GM21576 (cell line): ENCODE data around the gene GOLGA8R.
"Not testable (repeated sequence)": the region's sequence is repeated elsewhere in the genome, so short reads cannot be mapped to it uniquely, and the experiment has no call there.

Experiments
- ATAC-seq: cut with Tn5 transposase; IDR thresholded peaks from one replicate; pipeline ENCODE4 v1.9.1; 2021; ENCODE audit warnings: mild to moderate bottlenecking, moderate library complexity; ENCODE audit not compliant: unreplicated experiment

Gene GOLGA8R

GRCh38 chr15:30414160-30414559 is at the start of gene GOLGA8R:
Gene GOLGA8R, minus strand, starts transcription at chr15:30414260. Its CDS starts 98 bp downstream, at chr15:30414162.
- ATAC-seq: not testable (repeated sequence)

GRCh38 chr15:30463849-30464248 is 49.8 kb upstream of the GOLGA8R start:
- ATAC-seq: not testable (repeated sequence)

- not testable (repeated sequence) for ATAC-seq
Observed at GRCh38 chr15:30462176-30462575, 48.1 kb upstream of the GOLGA8R start.

- ATAC-seq: not testable (repeated sequence)
Observed at GRCh38 chr15:30452702-30453101, 38.6 kb upstream of the GOLGA8R start.

- not testable (repeated sequence) for ATAC-seq
Observed at GRCh38 chr15:30438348-30438747, 24.3 kb upstream of the GOLGA8R start.

- not testable (repeated sequence) for ATAC-seq
Observed at GRCh38 chr15:30435878-30436277, 21.8 kb upstream of the GOLGA8R start.

- not testable (repeated sequence) for ATAC-seq
Observed at GRCh38 chr15:30420723-30421122, 6.7 kb upstream of the GOLGA8R start.

GRCh38 chr15:30407636-30408035 is 6.4 kb downstream of the GOLGA8R start:
- not testable (repeated sequence) for ATAC-seq

GRCh38 chr15:30398988-30399387 is 15.1 kb downstream of the GOLGA8R start:
- ATAC-seq: not testable (repeated sequence)

- not testable (repeated sequence) for ATAC-seq
Observed at GRCh38 chr15:30393664-30393991, 20.4 kb downstream of the GOLGA8R start.

GRCh38 chr15:30392766-30393663 is 21.0 kb downstream of the GOLGA8R start, which contains the start of gene CHRFAM7A:
Gene CHRFAM7A, minus strand, starts transcription at chr15:30393540. Its CDS starts 10,189 bp downstream, at chr15:30383351.
- not testable (repeated sequence) for ATAC-seq

GRCh38 chr15:30386318-30386887 is 27.7 kb downstream of the GOLGA8R start:
- ATAC-seq: not testable (repeated sequence)

- not testable (repeated sequence) for ATAC-seq
Observed at GRCh38 chr15:30377082-30377413, 37.0 kb downstream of the GOLGA8R start.

GRCh38 chr15:30376375-30377081 is 37.5 kb downstream of the GOLGA8R start:
- ATAC-seq: not testable (repeated sequence)

- ATAC-seq: not testable (repeated sequence)
Observed at GRCh38 chr15:30375872-30376271, 38.2 kb downstream of the GOLGA8R start.

GRCh38 chr15:30374862-30375261 is 39.2 kb downstream of the GOLGA8R start:
- not testable (repeated sequence) for ATAC-seq

- ATAC-seq: not testable (repeated sequence)
Observed at GRCh38 chr15:30368271-30368670, 45.8 kb downstream of the GOLGA8R start.

- ATAC-seq: not testable (repeated sequence)
Observed at GRCh38 chr15:30367246-30367645, 46.8 kb downstream of the GOLGA8R start.

GRCh38 chr15:30361404-30361803 is 52.7 kb downstream of the GOLGA8R start:
- ATAC-seq: not testable (repeated sequence)

- not testable (repeated sequence) for ATAC-seq
Observed at GRCh38 chr15:30360990-30361389, 53.1 kb downstream of the GOLGA8R start.

GRCh38 chr15:30355043-30355442 is 59.0 kb downstream of the GOLGA8R start:
- not testable (repeated sequence) for ATAC-seq
